Cardiac fibroblast (primary cell): Measurements from ENCODE around the gene CSK.

ENCODE experiments used
- DNase-seq, 2 donors: peaks; one replicate each; pipeline versions ENCODE4 v3.0.0 to v3.0.0-alpha.2; 2010; ENCODE audit warnings: low read depth in 2 of 2
- H3K4me3 ChIP-seq, 2 donors: replicated peaks in 1 of 2; 1 replicate in 1 of 2; 2 replicates in 1 of 2; pipeline ENCODE4 v1.5.1; 2011; ENCODE audit warnings: low read depth in 2 of 2, low read length in 2 of 2, mild to moderate bottlenecking in 2 of 2, moderate library complexity in 1 of 2
- TF ChIP-seq, protein P1 (sequence below): IDR thresholded peaks from one replicate; pipeline ENCODE4 v1.5.1; 2011; ENCODE audit warnings: low read depth, mild to moderate bottlenecking, low read length, inconsistent platforms

Gene CSK

GRCh38 chr15:74840851-74841775 is 59.2 kb downstream of the CSK start:
- TF ChIP-seq, protein P1, sequence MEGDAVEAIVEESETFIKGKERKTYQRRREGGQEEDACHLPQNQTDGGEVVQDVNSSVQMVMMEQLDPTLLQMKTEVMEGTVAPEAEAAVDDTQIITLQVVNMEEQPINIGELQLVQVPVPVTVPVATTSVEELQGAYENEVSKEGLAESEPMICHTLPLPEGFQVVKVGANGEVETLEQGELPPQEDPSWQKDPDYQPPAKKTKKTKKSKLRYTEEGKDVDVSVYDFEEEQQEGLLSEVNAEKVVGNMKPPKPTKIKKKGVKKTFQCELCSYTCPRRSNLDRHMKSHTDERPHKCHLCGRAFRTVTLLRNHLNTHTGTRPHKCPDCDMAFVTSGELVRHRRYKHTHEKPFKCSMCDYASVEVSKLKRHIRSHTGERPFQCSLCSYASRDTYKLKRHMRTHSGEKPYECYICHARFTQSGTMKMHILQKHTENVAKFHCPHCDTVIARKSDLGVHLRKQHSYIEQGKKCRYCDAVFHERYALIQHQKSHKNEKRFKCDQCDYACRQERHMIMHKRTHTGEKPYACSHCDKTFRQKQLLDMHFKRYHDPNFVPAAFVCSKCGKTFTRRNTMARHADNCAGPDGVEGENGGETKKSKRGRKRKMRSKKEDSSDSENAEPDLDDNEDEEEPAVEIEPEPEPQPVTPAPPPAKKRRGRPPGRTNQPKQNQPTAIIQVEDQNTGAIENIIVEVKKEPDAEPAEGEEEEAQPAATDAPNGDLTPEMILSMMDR, result no peak
- H3K4me3 ChIP-seq, result no peak overlapping the region
- no peak for DNase-seq

DNA sequence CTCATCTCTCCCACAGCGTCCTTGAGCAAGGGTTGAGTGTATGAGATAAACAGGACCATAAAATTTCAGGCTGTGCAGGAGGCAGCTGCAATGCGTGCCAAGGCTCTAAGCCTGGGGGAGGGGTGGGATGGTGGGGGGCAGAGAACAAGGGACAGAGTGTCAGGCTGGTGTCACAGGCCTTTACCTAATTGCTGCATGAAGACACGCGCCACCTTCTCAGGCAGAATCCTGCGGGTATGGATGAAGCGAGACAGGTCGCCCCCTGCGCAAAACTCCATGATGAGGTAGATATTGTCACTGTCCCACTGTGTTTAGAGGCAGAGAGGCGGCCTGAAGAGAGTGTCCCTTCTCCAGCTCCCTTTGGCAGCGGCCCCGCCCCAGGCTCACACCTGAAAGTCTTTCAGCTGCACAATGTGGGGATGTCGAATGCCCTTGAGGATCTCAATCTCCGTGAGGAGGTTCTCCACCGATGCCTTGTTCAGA is 60.1 kb downstream of the CSK start:
- TF ChIP-seq, protein P1, result no peak
- no peak for DNase-seq

DNA sequence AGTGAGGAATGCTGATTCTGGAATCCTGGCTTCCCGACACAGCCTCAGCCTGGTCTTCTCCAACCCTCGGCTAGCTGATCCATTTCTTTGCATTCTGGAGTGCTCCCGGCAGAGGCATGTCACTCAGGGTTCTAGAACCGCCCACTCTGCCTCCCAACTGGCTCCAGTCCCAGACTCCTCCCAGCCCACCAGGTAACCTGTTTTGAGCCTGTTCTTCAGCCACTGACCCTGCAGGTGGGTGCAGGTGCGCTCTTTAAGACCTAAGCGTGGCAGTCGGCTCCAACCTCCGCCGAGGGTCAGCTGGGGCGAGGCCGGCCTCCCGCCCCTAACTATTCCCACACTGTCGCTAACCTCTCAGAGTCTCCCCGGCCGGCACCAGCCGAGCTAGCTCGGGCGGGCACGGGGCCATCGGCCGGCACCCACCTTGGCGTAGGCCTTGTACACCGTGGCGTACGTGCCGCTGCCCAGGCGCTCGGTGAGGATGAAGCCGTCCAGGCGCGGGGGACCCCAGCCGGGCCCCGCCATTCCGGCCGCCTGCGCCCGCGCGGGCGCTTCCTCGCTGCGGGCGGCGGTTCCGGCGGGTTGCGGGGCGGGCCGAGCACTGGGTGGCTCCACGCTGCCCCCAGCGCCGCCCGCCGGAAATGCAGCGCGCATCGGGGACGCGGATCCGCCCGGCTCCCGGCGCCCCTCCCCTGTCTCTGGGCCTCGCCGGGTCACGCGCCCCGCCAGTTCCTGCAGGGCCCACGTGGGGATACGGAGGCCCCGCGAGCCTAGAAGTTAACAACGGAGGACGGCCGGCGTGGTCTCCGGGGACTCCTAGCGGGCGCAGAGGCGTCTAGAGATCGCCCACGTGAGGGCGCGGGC is 60.9 kb downstream of the CSK start, which contains the start of gene ULK3:
Gene ULK3, minus strand, starts transcription at position 576 of the 864 bp plus-strand sequence. Its CDS starts 51 bp downstream, at position 525.
- TF ChIP-seq, protein P1, result peak; percentile 24

More for the DNA sequence above, 60.1 kb downstream of the CSK start:
- H3K4me3 ChIP-seq, result peak overlapping the region; percentile 79 to 90

DNA sequence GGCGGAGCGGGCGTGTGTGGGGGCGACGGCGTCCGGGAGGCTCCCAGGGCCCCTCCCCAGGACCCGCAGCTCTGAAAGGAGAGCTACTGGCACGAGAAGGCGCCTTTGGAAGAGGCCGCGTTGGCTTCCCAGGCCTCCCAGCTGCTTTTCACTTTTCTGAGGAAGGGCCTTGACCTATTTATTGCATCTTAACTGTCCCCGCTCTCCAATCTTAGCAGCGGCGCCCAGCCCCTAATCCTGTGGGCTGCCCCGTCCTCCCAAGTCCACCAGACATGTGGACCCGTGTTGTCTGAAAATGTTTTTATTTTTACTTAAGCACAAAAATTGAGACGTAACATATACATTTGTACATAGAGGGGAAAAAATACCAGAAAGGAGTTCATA is 61.6 kb downstream of the CSK start:
- TF ChIP-seq, protein P1, result no peak
- no peak for DNase-seq
- peak overlapping the region; percentile 39 to 46 for H3K4me3 ChIP-seq

More for the DNA sequence above, 60.9 kb downstream of the CSK start, which contains the start of gene ULK3:
- DNase-seq, result peak; percentile 82 to 94
- H3K4me3 ChIP-seq, result peak within 1 kb of the TSS; percentile 79 to 90

DNA sequence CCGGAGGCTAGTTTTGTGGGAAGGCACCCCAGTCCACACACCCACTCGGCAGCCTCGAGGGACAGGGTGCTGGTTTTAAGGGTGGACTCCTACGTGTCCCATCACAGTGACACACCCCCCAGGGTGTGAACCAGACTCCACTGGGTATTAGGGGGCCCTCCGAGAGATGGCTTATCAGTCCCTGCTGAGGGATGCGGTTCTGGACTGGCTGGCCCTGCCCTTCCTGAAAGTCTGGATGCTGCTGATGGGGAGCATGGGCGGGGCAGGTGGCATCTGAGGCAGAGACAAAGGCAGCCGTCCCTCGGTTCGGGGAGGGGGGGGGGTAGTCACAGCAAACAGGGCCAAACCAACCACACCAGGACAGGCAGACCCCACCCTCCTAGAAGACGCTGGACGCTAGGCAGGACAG is 62.0 kb downstream of the CSK start:
- DNase-seq, result no peak
- H3K4me3 ChIP-seq, result peak overlapping the region in 1 of 2 donors; percentile 39
- TF ChIP-seq, protein P1, result no peak
